Transverse colon (tissue), 4 donors: ENCODE results near the gene FAM43B.

Experiments used
- EP300 ChIP-seq: sonication (generic); formaldehyde crosslinking; IDR thresholded peaks from one replicate; pipeline ENCODE4 v1.6.1; 2017; ENCODE audit warnings: antibody characterized with exemption, low read depth
- POLR2A ChIP-seq: fragments of 450-650 bp; IDR thresholded peaks from one replicate; pipeline ENCODE4 v1.6.1; 2016; ENCODE audit warnings: antibody characterized with exemption, mild to moderate bottlenecking, moderate library complexity
- POLR2AphosphoS5 ChIP-seq, 3 donors: sonication (generic); formaldehyde crosslinking; IDR thresholded peaks; one replicate each; pipeline ENCODE4 v1.6.1; 2016; ENCODE audit warnings: antibody characterized with exemption in 3 of 3
- TF ChIP-seq, protein P1 (sequence below), 5 experiments: fragments of 200-600 bp in 3 of 5; fragments of 450-650 bp in 2 of 5; sonication (generic) in 3 of 5; IDR thresholded peaks; 1 replicate in 2 of 5; 2 replicates in 3 of 5; pipeline ENCODE4 v1.5.1; 2016 to 2017; ENCODE audit warnings: antibody characterized with exemption in 5 of 5, inconsistent platforms in 3 of 5, mild to moderate bottlenecking in 2 of 5, moderate library complexity in 1 of 5

- TF ChIP-seq POLR2A (no peak), EP300 (no peak), POLR2AphosphoS5 (IDR thresholded peaks at IDR 0.05) (no peak)
- TF ChIP-seq, protein P1, sequence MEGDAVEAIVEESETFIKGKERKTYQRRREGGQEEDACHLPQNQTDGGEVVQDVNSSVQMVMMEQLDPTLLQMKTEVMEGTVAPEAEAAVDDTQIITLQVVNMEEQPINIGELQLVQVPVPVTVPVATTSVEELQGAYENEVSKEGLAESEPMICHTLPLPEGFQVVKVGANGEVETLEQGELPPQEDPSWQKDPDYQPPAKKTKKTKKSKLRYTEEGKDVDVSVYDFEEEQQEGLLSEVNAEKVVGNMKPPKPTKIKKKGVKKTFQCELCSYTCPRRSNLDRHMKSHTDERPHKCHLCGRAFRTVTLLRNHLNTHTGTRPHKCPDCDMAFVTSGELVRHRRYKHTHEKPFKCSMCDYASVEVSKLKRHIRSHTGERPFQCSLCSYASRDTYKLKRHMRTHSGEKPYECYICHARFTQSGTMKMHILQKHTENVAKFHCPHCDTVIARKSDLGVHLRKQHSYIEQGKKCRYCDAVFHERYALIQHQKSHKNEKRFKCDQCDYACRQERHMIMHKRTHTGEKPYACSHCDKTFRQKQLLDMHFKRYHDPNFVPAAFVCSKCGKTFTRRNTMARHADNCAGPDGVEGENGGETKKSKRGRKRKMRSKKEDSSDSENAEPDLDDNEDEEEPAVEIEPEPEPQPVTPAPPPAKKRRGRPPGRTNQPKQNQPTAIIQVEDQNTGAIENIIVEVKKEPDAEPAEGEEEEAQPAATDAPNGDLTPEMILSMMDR (IDR thresholded peaks at IDR 0.05): no peak
Measured at GRCh38 chr1:20573987-20574386, 21.6 kb downstream of the FAM43B start.
